CD14-positive monocyte (primary cell): ENCODE data around the gene TTC33. TPM values are rescaled to one million over a fixed set of nuclear protein-coding genes. Genes with fewer than 3 reads are reported as not detected.
"Not testable (repeated sequence)": the region's sequence is repeated elsewhere in the genome, so short reads cannot be mapped to it uniquely, and the experiment has no call there.

Experiments used
- DNase-seq, 3 donors: peaks; one replicate each; pipeline ENCODE4 v3.0.0-alpha.2; 2011 to 2022
- H2AFZ ChIP-seq: 2 replicates; pipeline ENCODE4 v1.6.0; 2012; ENCODE audit warnings: mild to moderate bottlenecking, low read depth, low read length, inconsistent platforms; ENCODE audit not compliant: insufficient read depth, poor library complexity, severe bottlenecking
- H3K27ac ChIP-seq, 2 donors: 1 replicate in 1 of 2; 2 replicates in 1 of 2; pipeline ENCODE4 v1.5.1; 2012 to 2013; ENCODE audit warnings: low read length in 2 of 2, control low read depth in 1 of 2, inconsistent platforms in 1 of 2, low read depth in 1 of 2, mild to moderate bottlenecking in 1 of 2
- H3K27me3 ChIP-seq, 2 donors: one replicate each; pipeline versions ENCODE4 v1.6.0 to v1.6.1; 2011 to 2013; ENCODE audit warnings: low read length in 2 of 2; ENCODE audit not compliant: control insufficient read depth in 2 of 2, insufficient read depth in 2 of 2
- H3K36me3 ChIP-seq, 2 donors: replicated peaks in 1 of 2; 1 replicate in 1 of 2; 2 replicates in 1 of 2; pipeline versions ENCODE4 v1.5.1 to v1.6.1; 2012 to 2013; ENCODE audit warnings: low read length in 2 of 2, control low read depth in 1 of 2, inconsistent platforms in 1 of 2, mild to moderate bottlenecking in 1 of 2; ENCODE audit not compliant: insufficient read depth in 2 of 2, control insufficient read depth in 1 of 2
- H3K4me1 ChIP-seq, 2 donors: 1 replicate in 1 of 2; 2 replicates in 1 of 2; pipeline versions ENCODE4 v1.5.1 to v1.6.1; 2012 to 2013; ENCODE audit warnings: low read length in 2 of 2, control low read depth in 1 of 2, inconsistent platforms in 1 of 2, mild to moderate bottlenecking in 1 of 2, moderate library complexity in 1 of 2; ENCODE audit not compliant: insufficient read depth in 2 of 2, control insufficient read depth in 1 of 2
- H3K4me2 ChIP-seq: replicated peaks from 2 replicates; pipeline ENCODE3; 2012; ENCODE audit warnings: low read length, moderate library complexity, mild to moderate bottlenecking; ENCODE audit not compliant: poor library complexity, severe bottlenecking; ENCODE audit errors: extremely low read depth
- H3K4me3 ChIP-seq, 3 experiments: fragments of 200-600 bp in 1 of 3; sonication (generic) in 1 of 3; replicated peaks in 1 of 3; 1 replicate in 2 of 3; 2 replicates in 1 of 3; pipeline ENCODE4 v1.5.1; 2011 to 2013; ENCODE audit warnings: low read length in 3 of 3, mild to moderate bottlenecking in 3 of 3, control low read depth in 2 of 3, low read depth in 2 of 3, inconsistent platforms in 1 of 3, moderate library complexity in 1 of 3
- H3K79me2 ChIP-seq: 2 replicates; pipeline ENCODE4 v1.6.0; 2012; ENCODE audit warnings: mild to moderate bottlenecking, control low read depth, inconsistent platforms, low read length, moderate library complexity; ENCODE audit not compliant: insufficient read depth
- H3K9ac ChIP-seq: 2 replicates; pipeline ENCODE4 v1.6.0; 2017; ENCODE audit warnings: low read length, mild to moderate bottlenecking; ENCODE audit not compliant: insufficient read depth, poor library complexity, severe bottlenecking
- H3K9me3 ChIP-seq, 2 donors: replicated peaks in 1 of 2; 1 replicate in 1 of 2; 2 replicates in 1 of 2; pipeline versions ENCODE4 v1.5.1 to v1.6.1; 2012 to 2013; ENCODE audit warnings: low read length in 2 of 2, control low read depth in 1 of 2; ENCODE audit not compliant: control insufficient read depth in 1 of 2, insufficient read depth in 1 of 2
- H4K20me1 ChIP-seq: 2 replicates; pipeline ENCODE4 v1.6.0; 2012; ENCODE audit warnings: mild to moderate bottlenecking, low read length, control low read depth, moderate library complexity; ENCODE audit not compliant: insufficient read depth
- H3K27ac Mint-ChIP-seq, 7 donors: one replicate each; pipeline ENCODE4 v1.8.0; 2020; ENCODE audit warnings: mild to moderate bottlenecking in 7 of 7, mixed read lengths in 7 of 7, moderate library complexity in 6 of 7, inconsistent platforms in 2 of 7
- H3K27me3 Mint-ChIP-seq, 3 donors: one replicate each; pipeline ENCODE4 v1.8.0; 2021 to 2022; ENCODE audit warnings: low read depth in 3 of 3, mild to moderate bottlenecking in 3 of 3, mixed read lengths in 3 of 3, moderate library complexity in 3 of 3, inconsistent platforms in 1 of 3
- H3K36me3 Mint-ChIP-seq, 2 donors: one replicate each; pipeline ENCODE4 v1.8.0; 2020; ENCODE audit warnings: mixed read lengths in 2 of 2, inconsistent platforms in 1 of 2, mild to moderate bottlenecking in 1 of 2
- H3K4me1 Mint-ChIP-seq: one replicate; pipeline ENCODE4 v1.8.0; 2020; ENCODE audit warnings: mild to moderate bottlenecking, mixed read lengths
- H3K4me3 Mint-ChIP-seq, 2 donors: one replicate each; pipeline ENCODE4 v1.8.0; 2020; ENCODE audit warnings: mild to moderate bottlenecking in 2 of 2, mixed read lengths in 2 of 2, moderate library complexity in 1 of 2
- H3K9me3 Mint-ChIP-seq, 7 donors: one replicate each; pipeline ENCODE4 v1.8.0; 2020 to 2022; ENCODE audit warnings: mixed read lengths in 7 of 7, mild to moderate bottlenecking in 6 of 7, moderate library complexity in 6 of 7, inconsistent platforms in 2 of 7
- WGBS: methylation state at CpG from one replicate; pipeline ENCODE4 v1.1.5; 2013; ENCODE audit warnings: missing lambda C conversion rate; ENCODE audit not compliant: insufficient coverage; 5-methylcytosine and 5-hydroxymethylcytosine counted together
- intact Hi-C, 2 donors: fragments of 100-400 bp; cut with micrococcal nuclease; formaldehyde crosslinking; loops; one replicate each; pipeline versions ENCODE4 v1.15.0 to v1.15.1; 2023
- polyA plus RNA-seq, 3 donors: library from polyadenylated mRNA; depleted of rRNA in 1 of 3; unstranded in 2 of 3; stranded (reverse) in 1 of 3; fragments of 300-500 nt in 2 of 3; fragments of >200 nt in 1 of 3; fragmentation: Illumina TruSeq in 2 of 3; gene quantifications; 1 replicate in 2 of 3; 2 replicates in 1 of 3; pipeline ENCODE4 v1.2.3, GENCODE V29; 2012 to 2021
- TF ChIP-seq, protein P1 (sequence below): fragments of 200-600 bp; IDR thresholded peaks from one replicate; pipeline ENCODE4 v1.8.0; 2022; ENCODE audit warnings: antibody characterized with exemption, mild to moderate bottlenecking

The TTC33 gene
- polyA plus RNA-seq, 3 donors, result 1.5 to 11.7 (median 9.4) TPM

DNA sequence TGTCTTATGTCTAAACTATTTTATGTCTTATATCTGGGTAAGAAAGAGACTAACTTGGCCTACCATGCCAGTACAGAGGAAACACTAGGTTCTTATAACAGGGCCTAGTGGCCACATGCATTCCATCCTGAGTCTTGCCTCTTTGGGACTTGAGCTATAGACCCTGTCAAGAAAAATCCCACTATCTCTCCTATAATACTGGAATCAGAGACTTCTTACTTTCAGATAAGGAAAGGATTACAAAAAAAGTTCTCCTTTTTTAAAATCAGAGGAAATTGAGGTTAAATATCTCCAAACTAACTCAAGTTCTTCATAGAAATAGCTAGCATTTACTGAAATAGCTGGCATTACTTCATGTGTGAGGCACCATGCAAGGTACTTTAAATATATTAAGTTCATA is 41.8 kb downstream of the TTC33 start:
- H3K9me3 Mint-ChIP-seq, result peaks cover 0 to 9% (median 3%) of the 10 kb centered on the region in 7 donors
- no peak overlapping the region for H3K27ac Mint-ChIP-seq

GRCh38 chr5:40710575-40710974 is 45.2 kb downstream of the TTC33 start:
- DNase-seq, intact Hi-C loops, H3K4me1 ChIP-seq, H3K9me3 ChIP-seq, H3K9ac ChIP-seq, H3K79me2 ChIP-seq, H3K27me3 Mint-ChIP-seq, H4K20me1 ChIP-seq, H3K27ac Mint-ChIP-seq, H3K27me3 ChIP-seq, H3K27ac ChIP-seq, H3K4me3 Mint-ChIP-seq, H3K4me2 ChIP-seq, H3K36me3 ChIP-seq, H3K4me1 Mint-ChIP-seq, H2AFZ ChIP-seq, H3K4me3 ChIP-seq: not testable (repeated sequence)
- Mint-ChIP-seq H3K36me3 (peaks cover 25 to 26% of the 10 kb centered on the region in 2 donors), H3K9me3 (peaks cover 3 to 20% (median 10%) of the 10 kb centered on the region in 7 donors)

More for the DNA sequence above, 41.8 kb downstream of the TTC33 start:
- no peaks in the 10 kb centered on the region for H3K9me3 ChIP-seq
- no peaks in the 10 kb centered on the region for H3K4me1 ChIP-seq
- TF ChIP-seq, protein P1, sequence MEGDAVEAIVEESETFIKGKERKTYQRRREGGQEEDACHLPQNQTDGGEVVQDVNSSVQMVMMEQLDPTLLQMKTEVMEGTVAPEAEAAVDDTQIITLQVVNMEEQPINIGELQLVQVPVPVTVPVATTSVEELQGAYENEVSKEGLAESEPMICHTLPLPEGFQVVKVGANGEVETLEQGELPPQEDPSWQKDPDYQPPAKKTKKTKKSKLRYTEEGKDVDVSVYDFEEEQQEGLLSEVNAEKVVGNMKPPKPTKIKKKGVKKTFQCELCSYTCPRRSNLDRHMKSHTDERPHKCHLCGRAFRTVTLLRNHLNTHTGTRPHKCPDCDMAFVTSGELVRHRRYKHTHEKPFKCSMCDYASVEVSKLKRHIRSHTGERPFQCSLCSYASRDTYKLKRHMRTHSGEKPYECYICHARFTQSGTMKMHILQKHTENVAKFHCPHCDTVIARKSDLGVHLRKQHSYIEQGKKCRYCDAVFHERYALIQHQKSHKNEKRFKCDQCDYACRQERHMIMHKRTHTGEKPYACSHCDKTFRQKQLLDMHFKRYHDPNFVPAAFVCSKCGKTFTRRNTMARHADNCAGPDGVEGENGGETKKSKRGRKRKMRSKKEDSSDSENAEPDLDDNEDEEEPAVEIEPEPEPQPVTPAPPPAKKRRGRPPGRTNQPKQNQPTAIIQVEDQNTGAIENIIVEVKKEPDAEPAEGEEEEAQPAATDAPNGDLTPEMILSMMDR, result no peak
- H2AFZ ChIP-seq, result no peak overlapping the region
- peaks cover 0 to 15% of the 10 kb centered on the region in 2 donors for H3K36me3 ChIP-seq
- Mint-ChIP-seq H3K4me1 (no peaks in the 10 kb centered on the region), H3K27me3 (no peaks in the 10 kb centered on the region), H3K36me3 (peaks cover 26 to 31% of the 10 kb centered on the region in 2 donors), H3K4me3 (no peak overlapping the region)
- H3K9ac ChIP-seq, result no peak overlapping the region
- intact Hi-C loops, result no loop called here
- H4K20me1 ChIP-seq, result no peaks in the 10 kb centered on the region
- no peaks in the 10 kb centered on the region for H3K27me3 ChIP-seq
- H3K4me3 ChIP-seq, result no peak overlapping the region
- no peak overlapping the region for H3K27ac ChIP-seq
- H3K79me2 ChIP-seq, result no peaks in the 10 kb centered on the region
- no peak overlapping the region for H3K4me2 ChIP-seq
- no peak for DNase-seq

- H3K27ac Mint-ChIP-seq, H3K4me2 ChIP-seq, H3K4me3 Mint-ChIP-seq, H3K4me1 ChIP-seq, H3K27ac ChIP-seq, H3K79me2 ChIP-seq, H3K4me1 Mint-ChIP-seq, intact Hi-C loops, H3K27me3 Mint-ChIP-seq, H2AFZ ChIP-seq, H3K4me3 ChIP-seq, H3K9ac ChIP-seq, H3K27me3 ChIP-seq, H4K20me1 ChIP-seq, DNase-seq: not testable (repeated sequence)
- Histone ChIP-seq H3K36me3 (peaks cover 0 to 12% of the 10 kb centered on the region in 2 donors), H3K9me3 (peaks cover 0 to 15% of the 10 kb centered on the region in 2 donors)
- WGBS, result no CpG with 5 or more reads among the region's 1 CpG
- Mint-ChIP-seq H3K36me3 (peaks cover 39 to 42% of the 10 kb centered on the region in 2 donors), H3K9me3 (peaks cover 24 to 51% (median 44%) of the 10 kb centered on the region in 7 donors)
Measured at GRCh38 chr5:40705484-40705883, 50.3 kb downstream of the TTC33 start.

DNA sequence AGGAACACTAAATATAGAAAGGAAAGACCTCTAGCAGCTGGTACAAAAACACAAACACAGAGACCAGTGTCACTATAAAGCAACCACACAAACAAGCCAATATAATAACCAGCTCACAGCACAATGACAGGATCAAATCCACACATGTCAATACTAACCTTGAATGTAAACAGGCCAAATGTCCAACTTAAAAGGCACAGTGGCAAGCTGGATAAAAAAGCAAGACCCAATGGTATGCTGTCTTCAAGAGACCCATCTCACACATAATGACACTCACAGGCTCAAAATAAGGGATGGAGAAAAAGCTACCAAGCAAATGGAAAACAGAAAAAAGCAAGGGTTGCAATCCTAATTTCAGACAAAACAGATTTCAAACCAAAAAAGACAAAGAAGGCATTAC is 53.7 kb downstream of the TTC33 start:
- H3K79me2 ChIP-seq, H3K27me3 ChIP-seq, H4K20me1 ChIP-seq, H3K4me3 Mint-ChIP-seq, H3K4me1 ChIP-seq, H3K4me2 ChIP-seq, DNase-seq, H3K4me3 ChIP-seq, H3K27ac Mint-ChIP-seq, H3K9ac ChIP-seq, H3K27ac ChIP-seq, H3K4me1 Mint-ChIP-seq, H2AFZ ChIP-seq, intact Hi-C loops, H3K27me3 Mint-ChIP-seq: not testable (repeated sequence)
- Mint-ChIP-seq H3K9me3 (peaks cover 20 to 48% (median 36%) of the 10 kb centered on the region in 7 donors), H3K36me3 (peaks cover 38 to 42% of the 10 kb centered on the region in 2 donors)
- Histone ChIP-seq H3K36me3 (peaks cover 0 to 24% of the 10 kb centered on the region in 2 donors), H3K9me3 (peaks cover 0 to 19% of the 10 kb centered on the region in 2 donors)
